Testis (tissue), 2 donors: ENCODE measurements around the gene SLC7A11.

ENCODE experiments used
- CTCF ChIP-seq, 3 experiments: fragments of 450-650 bp in 2 of 3; fragments of 200-600 bp in 1 of 3; sonication (generic) in 1 of 3; IDR thresholded peaks; one replicate each; pipeline ENCODE4 v1.5.1; 2016 to 2019; ENCODE audit warnings: antibody characterized with exemption in 3 of 3, mild to moderate bottlenecking in 2 of 3, moderate library complexity in 1 of 3
- POLR2A ChIP-seq: fragments of 450-650 bp; IDR thresholded peaks from one replicate; pipeline ENCODE4 v1.6.1; 2017; ENCODE audit warnings: antibody characterized with exemption, mild to moderate bottlenecking, moderate library complexity

GRCh38 chr4:138269175-138269574 is 27.0 kb upstream of the SLC7A11 start:
- TF ChIP-seq CTCF (IDR thresholded peaks at IDR 0.05): no peak
- TF ChIP-seq POLR2A: no peak
